DMS153 treated with DMSO at 0.1 percent for 48 hours (cell line): ENCODE data around the gene ABCG1.
A peak's percentile ranks its signal among the peaks of the same experiment; 100 is the strongest.

Source experiments
- DNase-seq: peaks from one replicate; lab custom pipeline; 2025; ENCODE audit not compliant: unreplicated experiment; lab: John Stamatoyannopoulos, UW

Gene ABCG1

DNA sequence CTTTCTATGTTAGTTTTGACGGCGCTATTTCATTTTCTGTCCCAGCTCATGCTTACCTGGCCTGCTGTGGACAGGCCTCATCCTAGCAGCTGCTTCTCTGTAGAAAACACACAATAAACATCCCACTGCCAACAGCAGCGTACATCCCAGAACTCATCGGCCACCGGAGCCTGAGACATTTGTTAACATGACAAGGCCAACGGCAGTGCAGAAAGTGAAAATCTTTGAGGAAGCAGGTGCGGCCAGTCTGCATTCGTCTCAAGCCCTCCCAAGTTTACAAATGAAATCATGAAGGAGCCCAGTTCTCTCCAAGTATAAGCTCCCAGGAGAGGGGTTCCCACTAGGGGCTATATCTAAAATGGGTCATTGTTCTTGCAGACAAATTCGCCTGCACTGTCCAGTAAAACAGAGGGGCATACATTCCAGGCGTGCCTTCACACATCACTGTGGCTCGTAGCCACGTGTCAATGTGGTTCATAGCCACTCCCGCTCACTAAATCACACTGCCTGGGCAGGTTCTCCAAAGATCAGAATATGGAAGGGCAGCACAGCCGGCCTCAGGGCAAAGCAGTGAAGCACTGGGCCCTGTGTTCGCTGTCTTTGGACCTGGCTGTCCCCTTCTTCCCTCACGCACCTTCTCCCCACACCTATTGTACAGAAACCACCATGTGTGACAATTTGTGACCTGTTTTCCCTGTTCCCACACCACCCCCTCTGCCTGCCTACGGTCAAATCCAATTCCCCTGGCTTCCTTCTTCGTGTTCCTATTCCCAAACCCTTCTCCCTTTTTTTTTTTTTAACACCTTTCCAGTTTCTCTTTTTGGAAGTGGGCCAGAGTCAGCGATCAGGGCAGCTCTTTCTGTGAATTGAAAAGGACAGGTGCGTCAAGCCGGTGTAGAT is 27.0 kb upstream of the ABCG1 start:
- no peak for DNase-seq

DNA sequence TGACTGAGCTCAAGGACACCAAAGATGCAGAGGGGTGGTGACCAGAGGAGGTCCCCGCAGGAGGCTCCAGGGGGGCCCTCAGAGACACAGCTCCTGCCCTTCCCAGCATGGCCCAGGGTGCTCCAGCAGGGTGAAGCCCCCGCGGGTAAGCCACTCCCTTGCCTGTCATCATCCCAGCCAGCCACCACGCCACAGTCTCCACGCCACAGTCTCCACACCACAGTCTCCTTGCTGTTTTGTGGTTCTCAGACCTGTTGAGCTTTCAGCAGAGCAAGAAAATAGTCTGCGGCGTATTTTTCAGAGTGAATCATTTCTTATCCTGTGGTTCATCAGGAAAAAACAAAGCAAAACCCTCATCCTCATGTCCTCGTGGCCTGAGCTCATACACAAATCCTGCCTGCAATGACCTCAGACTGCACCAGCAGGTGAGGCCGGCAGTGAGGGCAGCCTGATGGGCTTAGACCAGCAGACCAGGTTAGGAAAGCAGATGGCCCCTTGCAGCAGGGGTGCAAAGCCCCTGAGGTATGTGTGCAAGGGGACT is 25.7 kb upstream of the ABCG1 start:
- DNase-seq, result no peak

DNA sequence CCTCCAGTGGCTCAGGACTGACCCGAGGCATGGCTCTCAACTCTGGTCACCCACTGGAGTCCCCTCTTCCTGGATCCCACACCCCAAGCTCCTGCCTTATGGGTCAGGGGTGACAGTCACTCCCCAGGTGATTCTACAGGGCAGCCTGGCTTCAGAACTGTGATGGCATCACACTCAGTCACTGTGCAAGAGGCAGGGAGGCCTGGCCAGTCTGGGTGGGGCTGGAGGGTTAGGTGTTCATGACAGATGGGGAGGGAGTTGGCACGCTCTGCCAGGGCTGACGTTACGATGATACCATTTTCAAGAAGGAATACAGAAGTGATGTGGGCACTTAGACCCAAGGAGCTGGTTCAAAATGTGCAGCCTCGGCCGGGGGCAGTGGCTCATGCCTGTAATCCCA is 25.2 kb upstream of the ABCG1 start:
- DNase-seq, result no peak

DNA sequence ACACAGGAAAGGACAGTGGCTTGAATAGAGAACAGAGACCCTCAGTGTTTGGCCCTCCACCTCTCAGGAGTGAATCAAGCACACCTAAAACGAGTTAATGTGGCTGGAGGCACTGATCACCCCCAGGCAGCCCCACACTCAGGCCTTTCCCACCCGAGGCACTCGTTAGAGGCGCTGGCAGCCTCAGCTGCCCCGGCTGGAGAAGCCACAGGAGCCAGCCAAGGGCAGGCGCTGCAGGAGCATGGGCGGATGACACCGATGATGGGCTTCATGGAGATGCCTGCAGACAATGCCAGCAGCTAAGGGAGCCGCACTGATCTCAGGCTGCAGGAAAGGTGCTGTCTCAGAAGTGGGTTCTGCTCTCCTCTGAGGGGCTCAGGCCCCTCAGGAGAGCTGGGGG is 24.1 kb upstream of the ABCG1 start:
- no peak for DNase-seq

DNA sequence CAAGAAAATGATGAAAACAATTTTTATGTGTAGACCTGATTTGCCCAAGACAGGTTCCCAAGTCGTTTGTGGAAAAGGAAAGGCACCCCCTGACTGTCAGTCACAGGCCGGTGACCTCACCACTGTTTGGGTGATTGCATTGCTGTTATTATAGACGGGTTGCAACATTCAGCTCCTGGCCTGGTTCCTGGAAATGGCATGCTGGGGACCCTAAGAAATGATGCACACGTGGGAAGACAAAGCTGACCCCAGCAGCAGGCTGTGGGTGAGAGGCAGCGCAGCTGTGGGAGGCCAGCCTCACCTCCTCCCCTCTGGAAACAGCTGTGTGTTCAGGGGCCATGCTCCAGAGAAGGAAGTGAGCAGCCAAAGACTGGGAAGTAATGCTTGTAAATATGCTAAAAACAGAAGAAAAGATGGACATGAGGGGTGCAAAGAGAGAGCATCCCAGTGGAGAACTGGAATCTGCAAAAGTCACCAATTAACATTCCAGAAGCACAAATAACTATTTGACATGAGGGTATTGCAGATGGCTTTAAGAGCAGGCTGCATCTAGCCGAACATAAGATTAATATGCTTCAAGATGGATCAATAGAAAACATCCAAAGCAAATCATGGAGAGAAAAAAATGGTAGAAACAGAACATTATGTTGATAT is 23.4 kb upstream of the ABCG1 start:
- DNase-seq, result no peak

DNA sequence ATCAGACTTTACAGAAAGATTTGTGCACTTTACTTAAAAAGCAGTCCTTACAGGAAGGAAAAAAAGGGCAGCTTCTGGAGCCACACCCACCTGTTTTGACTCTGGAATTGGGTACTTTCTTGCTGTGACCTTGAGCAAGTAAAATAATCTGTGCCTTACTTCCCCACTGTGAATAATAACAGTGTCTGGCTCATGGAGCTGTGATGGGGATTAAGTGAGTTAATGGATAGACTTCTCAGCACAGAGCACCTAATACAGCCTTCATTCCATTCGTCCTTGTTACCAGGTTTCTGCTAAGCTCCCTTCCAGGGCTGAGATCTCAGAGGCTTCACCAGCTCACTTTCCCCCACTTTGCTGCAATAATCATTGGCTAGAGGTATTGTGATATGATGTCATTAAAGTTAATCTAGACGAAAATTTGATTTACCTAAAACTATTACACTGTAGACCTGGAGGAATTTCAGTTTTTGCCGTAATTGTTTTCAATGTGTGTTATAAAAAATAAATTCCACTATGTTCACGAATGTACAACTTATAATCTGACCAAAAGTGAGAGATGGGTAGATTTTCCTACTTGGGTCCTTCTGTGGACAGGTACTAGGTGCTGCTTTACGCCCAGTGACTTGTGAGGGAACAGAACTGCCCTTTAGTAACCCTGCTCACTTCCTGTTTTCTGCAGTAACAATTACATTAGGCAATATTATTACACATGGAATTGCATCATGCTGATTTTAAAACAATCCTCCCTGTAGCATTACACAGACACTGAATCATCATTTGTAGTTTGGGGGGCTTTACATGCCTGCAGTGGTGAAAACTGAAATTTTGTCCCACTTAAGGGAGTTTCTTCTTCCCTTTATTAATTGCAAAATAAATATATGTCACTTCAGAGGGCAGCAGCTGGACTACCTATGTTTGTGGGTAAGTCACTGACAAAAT is 19.7 kb upstream of the ABCG1 start:
- DNase-seq, result peak; percentile 25

DNA sequence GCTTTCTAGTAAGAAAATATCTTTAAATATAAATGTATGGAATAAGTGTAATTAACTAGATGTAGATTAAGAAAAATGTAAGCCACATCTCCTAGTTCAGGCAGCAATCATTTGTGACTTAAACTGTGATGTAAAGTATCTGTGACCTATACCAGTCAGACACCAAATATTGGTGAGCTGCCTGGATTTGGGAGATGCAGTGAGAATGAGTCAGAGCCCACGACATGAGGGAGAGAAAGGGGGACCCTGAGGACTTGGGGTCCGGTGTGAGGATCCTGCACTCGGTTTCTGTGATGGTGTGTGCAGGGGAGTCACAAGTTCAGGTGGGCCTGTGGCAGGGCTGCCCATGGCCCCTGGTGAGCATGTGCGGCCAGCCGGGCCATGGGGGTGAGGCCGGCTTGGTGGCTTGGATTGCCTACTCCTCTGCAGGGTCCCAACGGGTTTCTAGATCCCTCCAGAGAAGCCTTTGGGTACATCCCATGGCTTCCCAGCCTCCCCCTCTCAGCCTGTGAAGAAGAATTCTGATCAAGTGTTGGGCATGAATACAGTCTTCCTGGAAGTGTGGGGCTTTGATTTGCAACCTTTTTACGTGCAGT is 19.0 kb upstream of the ABCG1 start:
- DNase-seq, result no peak

DNA sequence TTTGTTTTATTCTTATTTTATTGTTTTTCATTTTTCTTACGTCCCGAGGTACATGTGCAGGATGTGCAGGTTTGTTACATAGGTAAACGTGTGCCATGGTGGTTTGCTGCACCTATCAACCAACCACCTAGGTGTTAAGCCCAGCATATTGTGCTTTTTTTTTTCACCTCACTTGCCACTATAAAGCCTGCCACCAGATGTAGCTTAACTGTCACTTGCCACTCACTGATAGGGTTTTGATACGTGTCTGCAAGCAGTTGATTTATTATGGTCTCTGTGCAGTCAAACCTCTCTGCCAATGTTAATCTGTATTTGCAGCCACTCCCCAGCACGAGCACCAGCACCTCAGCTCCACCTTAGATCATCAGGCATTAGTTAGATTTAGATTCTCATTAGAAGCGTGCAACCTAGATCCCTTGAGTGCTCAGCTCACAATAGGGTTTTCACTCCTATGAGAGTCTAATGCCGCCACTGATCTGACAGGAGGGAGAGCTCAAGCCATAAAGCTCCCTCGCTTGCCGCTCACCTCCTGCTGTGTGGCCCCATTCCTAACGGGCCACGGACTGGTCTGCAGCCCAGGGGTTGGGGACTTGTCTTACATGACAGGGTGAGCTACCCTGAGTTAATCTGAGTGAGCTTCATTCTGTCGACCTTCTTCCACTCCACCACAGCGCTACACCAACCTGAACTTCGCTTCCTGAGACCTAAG is 17.9 kb upstream of the ABCG1 start:
- no peak for DNase-seq

DNA sequence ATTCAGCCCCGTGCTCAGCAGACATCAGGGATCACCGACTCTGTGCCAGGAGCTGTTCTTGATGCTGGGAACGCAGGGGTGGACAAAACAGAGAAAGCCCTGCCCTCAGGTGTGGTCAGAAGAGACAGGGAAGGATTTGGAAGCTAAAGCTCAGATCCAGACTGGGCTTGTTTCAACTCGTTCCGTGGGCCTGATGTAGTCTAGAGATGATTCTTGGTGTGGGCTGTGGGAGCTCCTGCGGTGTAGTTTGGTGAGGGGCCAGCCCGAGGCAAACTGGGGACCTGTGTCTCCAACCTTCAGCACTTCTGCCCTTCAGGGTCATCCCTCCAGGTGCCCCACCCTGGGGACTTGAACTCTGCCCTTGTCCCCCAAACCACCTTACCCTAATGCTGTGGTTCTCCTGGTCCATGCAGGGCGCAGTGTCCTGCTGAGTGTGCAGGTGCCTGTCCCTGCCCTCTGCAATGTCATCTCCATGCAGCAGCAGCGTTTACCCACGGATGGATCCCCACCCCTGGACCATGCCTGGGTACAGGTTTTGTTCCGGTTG is 17.3 kb upstream of the ABCG1 start:
- no peak for DNase-seq

DNA sequence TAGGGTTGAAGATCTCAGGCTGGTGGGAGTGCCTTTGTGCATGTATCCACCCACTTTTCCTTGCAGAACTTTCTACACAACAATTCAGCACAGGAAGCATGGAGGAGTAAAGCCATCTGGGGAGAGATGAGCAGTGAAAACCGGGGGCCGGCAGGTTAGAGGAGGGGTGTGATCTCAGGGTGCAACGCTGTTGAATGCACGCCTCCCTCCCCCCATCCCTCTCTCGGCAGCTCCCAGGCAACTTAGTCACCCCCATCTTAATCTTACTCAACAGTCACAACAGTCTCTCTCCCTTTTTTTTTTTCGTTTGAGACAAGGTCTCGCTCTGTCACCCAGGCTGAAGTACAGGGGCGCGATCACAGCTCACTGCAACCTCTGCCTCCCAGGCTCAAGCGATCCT is 16.6 kb upstream of the ABCG1 start:
- DNase-seq, result no peak

DNA sequence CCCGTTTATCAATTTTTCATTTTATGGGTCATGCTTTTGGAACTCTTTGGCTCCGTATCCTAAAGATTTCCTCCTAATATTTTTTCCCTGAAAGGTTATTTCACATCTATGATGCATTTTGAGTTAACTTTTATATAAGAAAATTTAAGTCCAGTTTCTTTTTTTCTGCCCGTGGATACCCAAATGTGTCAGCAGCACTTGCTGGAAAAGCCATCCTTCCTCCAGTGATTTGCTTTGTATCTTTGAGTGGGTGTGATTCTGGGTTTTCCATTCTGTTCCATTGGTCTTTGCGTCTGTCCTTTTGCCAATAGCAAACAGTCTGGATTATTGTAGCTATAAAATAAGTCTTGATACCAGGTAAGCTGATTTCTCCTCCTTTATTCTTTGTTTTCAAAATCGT is 15.6 kb upstream of the ABCG1 start:
- no peak for DNase-seq

DNA sequence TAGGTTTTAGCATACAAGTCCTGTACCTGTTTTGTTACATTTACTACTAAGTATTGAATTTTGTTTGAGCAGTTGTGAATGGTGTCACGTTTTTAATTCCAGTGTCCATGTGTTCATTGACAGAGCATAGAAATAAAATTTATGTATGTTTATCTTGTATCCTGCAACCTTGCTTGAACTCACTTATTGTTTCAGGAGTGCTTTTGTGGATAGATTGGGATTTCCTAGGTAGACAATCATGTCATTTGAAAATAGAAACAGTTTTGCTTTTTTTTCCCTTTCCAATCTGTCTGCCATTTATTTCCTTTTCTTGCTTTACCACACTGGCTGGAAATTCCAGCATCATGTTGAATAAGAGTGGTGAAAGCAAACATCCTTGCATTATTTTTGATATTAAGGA is 15.0 kb upstream of the ABCG1 start:
- DNase-seq, result no peak

DNA sequence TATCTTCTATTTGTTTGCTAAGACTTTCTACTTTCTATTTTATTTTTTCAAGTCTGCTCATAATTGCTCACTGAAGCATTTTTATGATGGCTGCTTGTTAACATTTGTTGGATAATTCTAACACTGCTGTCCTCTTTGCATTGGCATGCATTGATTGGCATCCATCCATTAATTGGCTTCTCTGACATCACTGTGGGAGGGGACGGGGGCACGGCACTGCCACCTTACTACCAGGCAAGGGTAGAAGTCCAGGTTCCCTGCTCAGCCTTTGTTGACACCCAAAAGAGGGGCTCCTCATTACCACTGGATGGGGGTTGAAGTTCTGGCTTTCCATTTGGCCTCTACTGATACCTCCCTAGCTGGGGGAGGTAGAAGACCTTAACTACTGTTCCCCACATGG is 11.5 kb upstream of the ABCG1 start:
- DNase-seq, result no peak

DNA sequence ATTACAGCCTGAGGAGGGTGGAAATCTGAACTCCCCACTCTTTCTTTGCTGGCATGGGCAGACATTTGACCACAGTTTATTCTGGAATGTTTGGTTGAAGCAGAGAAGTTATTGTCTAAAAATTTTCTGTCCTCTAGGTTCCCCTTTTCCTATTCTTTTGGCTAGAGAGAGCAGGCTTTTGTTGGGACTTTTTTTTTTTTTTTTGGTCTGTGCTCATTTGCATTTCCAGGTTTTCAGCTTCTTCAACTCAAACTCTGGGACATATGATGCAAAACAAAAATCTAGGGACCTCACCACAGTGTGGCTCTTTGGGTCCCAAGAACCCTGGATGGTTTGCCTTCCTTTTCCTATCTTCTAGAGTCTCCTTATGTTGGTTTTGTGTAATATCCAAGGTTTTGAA is 10.9 kb upstream of the ABCG1 start:
- no peak for DNase-seq

DNA sequence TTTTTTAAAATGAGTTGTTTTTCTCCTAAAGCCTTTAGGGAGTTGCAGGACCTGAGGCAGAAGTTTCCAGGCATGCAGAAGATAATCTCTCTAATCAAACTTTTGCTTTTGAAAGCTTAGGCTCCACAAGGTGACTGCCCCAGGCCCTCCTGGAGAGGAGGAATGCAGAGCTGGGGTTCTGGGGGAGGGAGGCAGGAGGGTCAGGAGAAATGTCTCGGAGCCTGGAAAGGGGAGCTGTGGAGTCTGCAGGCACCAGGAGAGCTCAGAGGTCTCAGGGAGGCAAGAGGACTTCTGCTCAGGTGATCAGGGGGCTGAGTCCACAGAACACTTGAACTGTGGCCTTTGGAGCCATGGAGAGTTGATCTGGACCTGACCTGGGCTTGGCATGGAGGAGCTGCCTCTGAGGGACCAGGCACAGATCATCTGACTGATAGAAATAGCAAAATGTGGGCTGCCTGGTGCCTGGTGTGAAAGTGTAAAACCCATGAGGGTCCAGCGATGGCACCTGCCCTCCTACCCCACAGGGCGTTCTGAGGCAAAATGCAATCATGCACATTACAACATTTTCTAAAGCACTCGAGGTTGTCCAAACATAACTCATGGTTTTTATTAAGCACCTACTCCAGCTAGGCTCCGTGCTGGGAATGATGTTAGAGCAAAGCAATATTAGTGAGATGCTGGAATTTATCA is 10.0 kb upstream of the ABCG1 start:
- DNase-seq, result no peak

DNA sequence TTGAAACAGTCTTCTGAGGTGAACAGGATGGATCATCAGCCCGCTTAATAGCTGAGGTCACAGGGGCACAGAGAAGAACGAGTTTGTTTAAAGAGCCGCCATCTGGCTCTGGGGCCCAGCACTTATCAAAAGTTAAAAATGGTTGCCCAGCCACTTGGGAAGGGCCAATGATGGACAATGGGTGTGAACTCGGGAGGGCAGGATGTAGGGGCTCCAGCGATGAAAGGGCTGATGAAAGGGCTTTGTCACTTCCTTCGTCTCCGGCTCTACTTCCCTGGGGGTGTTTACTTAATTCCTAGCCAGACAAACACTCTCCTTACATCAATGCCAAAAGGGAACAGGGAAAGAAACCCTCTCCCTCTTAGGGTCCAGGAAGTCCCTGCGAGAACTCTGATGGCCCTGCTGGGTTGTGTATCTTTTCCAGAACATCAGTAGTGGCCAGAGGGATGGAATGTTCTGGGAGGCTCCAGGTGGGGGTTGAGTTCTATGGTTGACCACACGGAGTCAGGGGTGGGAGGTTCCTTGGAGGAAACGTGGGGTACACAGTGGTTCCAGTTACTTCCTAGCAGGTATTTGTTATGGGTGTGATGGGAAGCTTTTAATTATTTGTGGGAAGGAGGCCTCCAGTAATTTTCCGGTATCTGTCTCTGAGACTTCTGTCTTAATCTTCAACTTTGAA is 9.0 kb upstream of the ABCG1 start:
- DNase-seq, result peak; percentile 11

DNA sequence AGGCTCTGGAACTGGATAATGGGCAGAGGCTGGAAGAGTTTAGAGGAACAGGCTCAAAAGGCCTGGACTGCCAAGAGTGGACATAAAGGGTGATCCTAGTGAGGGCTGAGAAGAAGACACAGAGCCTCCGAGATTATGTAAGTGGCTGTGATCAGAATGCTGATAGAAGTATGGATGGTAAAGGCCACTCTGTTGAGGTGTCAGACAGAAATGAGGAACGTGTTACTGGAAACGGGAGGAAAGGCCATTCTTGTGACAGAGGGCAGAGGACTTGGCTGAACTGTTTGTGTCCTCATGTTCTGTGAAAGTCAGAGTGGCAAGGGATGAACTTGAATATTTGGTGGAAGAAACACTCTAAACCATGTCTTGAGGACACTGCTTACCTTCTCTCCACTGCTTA is 6.7 kb upstream of the ABCG1 start:
- DNase-seq, result no peak

DNA sequence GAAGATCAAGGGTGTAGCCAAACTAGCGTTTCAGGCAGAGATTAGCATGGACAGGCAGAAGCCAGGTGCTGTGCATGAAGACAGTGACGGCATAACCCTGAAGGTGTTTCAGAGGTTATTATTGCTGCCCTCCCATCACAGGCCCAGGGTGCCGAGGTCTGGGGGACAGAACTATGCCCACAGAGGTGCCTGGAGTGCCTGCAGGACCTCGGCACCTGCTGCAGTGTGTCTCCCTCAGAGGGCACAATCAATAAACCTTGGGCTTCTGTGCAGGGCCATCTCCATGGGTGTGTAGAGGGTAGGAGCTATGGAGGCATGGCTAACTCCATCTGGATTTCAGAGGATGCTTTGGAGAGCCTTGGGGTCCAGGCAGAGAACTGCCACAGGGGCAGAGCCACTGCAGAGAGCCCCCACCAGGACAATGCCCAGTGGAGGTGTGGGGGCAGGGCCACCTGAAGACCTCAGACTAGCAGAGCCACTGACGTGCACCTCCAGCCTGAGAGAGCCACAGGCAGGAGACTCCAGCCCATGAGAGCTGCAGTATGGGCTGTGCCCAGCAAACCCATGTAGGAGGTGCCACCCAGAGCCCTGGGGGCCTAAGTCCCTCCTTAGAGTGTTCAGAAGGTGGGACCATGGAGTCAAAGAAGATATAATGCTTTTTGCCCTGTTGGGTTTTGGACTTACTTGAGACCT is 5.7 kb upstream of the ABCG1 start:
- no peak for DNase-seq
